Activated CD4-positive, alpha-beta memory T cell treated with anti-CD3 and anti-CD28 coated beads, Interleukin-2, amount 10 ng/mL, durations not matched to agents 7 days and 5 days (primary cell): Measurements from ENCODE around the gene ITGA11. TPM values are rescaled to one million over a fixed set of nuclear protein-coding genes. Genes with fewer than 3 reads are reported as not detected.

ENCODE experiments used
- CTCF ChIA-PET: fragments of 350-600 bp; sonication (Branson Sonifier 250); formaldehyde crosslinking; loops from one replicate; lab custom pipeline; 2021; ENCODE audit warnings: antibody characterized with exemption, inconsistent platforms; lab: Charles Lee
- POLR2A ChIA-PET: fragments of 350-600 bp; sonication (Branson Sonifier 250); formaldehyde crosslinking; loops from one replicate; lab custom pipeline; 2021; ENCODE audit warnings: antibody characterized with exemption; lab: Charles Lee
- DNase-seq: peaks from one replicate; pipeline ENCODE4 v3.0.0-alpha.2; 2020
- H3K27ac Mint-ChIP-seq: one replicate; pipeline ENCODE4 v1.8.0; 2021; ENCODE audit warnings: mild to moderate bottlenecking, mixed read lengths
- H3K27me3 Mint-ChIP-seq: one replicate; pipeline ENCODE4 v1.8.0; 2021; ENCODE audit warnings: mixed read lengths
- H3K36me3 Mint-ChIP-seq: one replicate; pipeline ENCODE4 v1.8.0; 2021; ENCODE audit warnings: low read depth, mixed read lengths
- H3K4me1 Mint-ChIP-seq: one replicate; pipeline ENCODE4 v1.8.0; 2021; ENCODE audit warnings: mixed read lengths
- H3K4me3 Mint-ChIP-seq: one replicate; pipeline ENCODE4 v1.8.0; 2021; ENCODE audit warnings: mild to moderate bottlenecking, mixed read lengths
- H3K9me3 Mint-ChIP-seq: one replicate; pipeline ENCODE4 v1.8.0; 2021; ENCODE audit warnings: mixed read lengths
- total RNA-seq, 2 experiments: library from RNA; stranded (reverse); gene quantifications; one replicate each; pipeline ENCODE4 v1.2.3, GENCODE V29; 2021

The ITGA11 gene
- total RNA-seq, 2 experiments from 2014 or later: 0.20 to 0.73 TPM

DNA sequence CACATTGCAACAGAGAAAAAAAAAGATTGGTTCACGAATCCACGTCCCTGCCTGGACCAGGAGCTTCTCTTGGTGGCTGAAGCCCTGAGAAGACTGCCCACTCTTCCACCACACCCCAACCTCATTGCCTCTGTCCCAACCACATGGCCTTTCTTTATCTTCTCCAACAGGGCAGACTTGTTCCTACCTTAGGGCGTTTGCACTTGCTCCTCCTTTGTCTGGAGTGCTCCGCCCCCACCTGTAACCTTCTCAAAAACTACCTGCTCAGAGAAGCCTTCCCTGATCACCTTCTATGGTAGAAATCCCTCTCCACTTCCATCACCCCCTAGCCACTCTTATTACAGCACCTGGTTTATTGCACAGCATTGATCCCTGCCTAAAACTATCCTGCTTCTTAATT is 64.7 kb downstream of the ITGA11 start:
- CTCF ChIA-PET: interaction anchor here (0.9 kb wide), 1 partner anchor 61 kb away, joined by 3 read pairs; no protein-coding TSS in a partner anchor
- H3K9me3 Mint-ChIP-seq: no peaks in the 10 kb centered on the region
- no peak for DNase-seq
- peaks cover 17% of the 10 kb centered on the region for H3K4me1 Mint-ChIP-seq
- POLR2A ChIA-PET: interaction anchor here (0.6 kb wide), 1 partner anchor 21 kb away, joined by 3 read pairs; no protein-coding TSS in a partner anchor
- H3K27ac Mint-ChIP-seq: no peak overlapping the region
- H3K4me3 Mint-ChIP-seq: no peak overlapping the region
- no peaks in the 10 kb centered on the region for H3K36me3 Mint-ChIP-seq
- H3K27me3 Mint-ChIP-seq: peaks cover 8% of the 10 kb centered on the region

DNA sequence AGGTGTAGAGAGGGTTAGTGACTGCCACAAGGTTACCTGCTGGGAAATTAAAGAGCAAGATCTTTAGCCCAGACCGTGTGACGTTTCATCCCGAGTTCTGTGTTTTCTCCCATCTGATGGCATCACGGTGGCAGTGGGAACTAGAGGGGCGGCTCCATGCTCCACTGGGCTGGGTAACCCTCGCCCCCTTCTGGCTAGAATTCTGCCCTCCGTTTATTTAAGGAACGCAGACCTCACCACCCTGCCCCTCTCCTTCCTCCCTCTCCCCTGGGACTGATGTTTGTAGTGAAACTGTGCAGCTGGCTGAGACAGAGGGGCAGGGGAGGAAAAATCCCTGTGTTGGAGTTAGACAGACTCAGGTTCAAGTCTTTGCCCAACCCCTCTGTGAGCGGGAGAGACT is 65.6 kb downstream of the ITGA11 start:
- ChIA-PET POLR2A (interaction anchor here (0.9 kb wide), 1 partner anchor 60 kb away, joined by 3 read pairs; no protein-coding TSS in a partner anchor), CTCF (no interaction called here)
- Mint-ChIP-seq H3K4me1 (peaks cover 17% of the 10 kb centered on the region), H3K9me3 (no peaks in the 10 kb centered on the region), H3K27ac (no peak overlapping the region), H3K4me3 (no peak overlapping the region), H3K27me3 (peaks cover 8% of the 10 kb centered on the region), H3K36me3 (no peaks in the 10 kb centered on the region)
- no peak for DNase-seq

DNA sequence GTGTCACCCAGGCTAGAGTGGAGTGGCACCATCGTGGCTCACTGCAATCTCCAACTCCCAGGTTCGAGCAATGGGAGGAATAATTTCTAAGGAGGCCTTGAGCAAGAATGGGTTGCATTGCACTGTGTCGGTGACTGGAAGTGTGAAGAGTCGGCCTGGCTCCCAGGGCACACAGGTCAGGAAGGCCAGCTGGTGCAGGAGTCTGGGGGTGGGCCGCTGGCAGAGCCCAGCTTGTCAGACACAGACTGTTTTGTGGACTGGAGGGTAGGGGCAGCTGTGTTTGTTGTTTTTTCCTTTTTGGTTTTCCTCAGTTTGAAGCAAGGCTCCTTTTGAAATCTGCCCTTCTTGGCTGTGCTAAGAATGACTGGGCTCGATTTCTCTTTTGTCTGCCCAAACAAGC is 66.2 kb downstream of the ITGA11 start:
- CTCF ChIA-PET: interaction anchor here (0.7 kb wide), 1 partner anchor 59 kb away, joined by 3 read pairs; no protein-coding TSS in a partner anchor
- DNase-seq: no peak
- Mint-ChIP-seq H3K27me3 (peaks cover 8% of the 10 kb centered on the region), H3K36me3 (no peaks in the 10 kb centered on the region), H3K27ac (no peak overlapping the region), H3K9me3 (no peaks in the 10 kb centered on the region), H3K4me3 (peak overlapping the region; percentile 29), H3K4me1 (peaks cover 17% of the 10 kb centered on the region)
- POLR2A ChIA-PET: interaction anchor here (0.9 to 1.5 kb wide), 2 partner anchors 13 to 59 kb away, joined by 3 to 5 read pairs; no protein-coding TSS in a partner anchor

DNA sequence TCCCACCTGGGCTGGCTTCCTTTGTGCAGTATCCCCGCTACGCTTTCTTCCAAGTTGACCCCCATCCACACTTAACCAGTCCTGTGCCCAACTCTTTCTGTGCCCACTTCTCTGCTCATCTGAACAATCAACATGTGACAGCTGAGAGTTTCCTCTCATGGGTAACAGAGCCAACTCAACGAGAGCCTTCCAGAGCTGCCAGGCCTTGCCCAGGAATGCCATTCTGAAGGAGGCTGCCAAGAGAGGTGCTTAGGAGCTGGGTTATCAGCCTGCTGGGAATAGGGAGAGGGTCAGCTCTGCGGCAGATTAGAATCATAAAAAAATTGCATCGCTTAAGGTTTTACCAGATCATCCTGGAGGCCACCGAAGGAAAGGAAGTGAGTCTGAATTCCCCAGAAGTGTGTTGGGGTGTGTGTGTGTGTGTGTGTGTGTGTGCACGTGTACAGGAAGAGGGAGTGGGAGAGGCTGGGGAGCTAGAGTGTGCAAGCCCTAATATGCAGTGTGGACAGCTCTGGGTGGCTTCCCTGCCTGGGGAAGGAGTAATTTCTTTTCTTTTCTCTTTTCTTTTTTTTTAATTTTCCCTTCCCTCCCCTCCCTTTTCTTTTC is 66.7 kb downstream of the ITGA11 start:
- ChIA-PET CTCF (interaction anchor here (0.7 kb wide), 1 partner anchor 59 kb away, joined by 3 read pairs; no protein-coding TSS in a partner anchor), POLR2A (interaction anchor here (0.9 to 1.5 kb wide), 2 partner anchors 13 to 59 kb away, joined by 3 to 5 read pairs; no protein-coding TSS in a partner anchor)
- peaks cover 17% of the 10 kb centered on the region for H3K4me1 Mint-ChIP-seq
- no peak overlapping the region for H3K27ac Mint-ChIP-seq
- DNase-seq: no peak
- no peaks in the 10 kb centered on the region for H3K36me3 Mint-ChIP-seq
- H3K9me3 Mint-ChIP-seq: no peaks in the 10 kb centered on the region
- H3K4me3 Mint-ChIP-seq: peak overlapping the region; percentile 29
- H3K27me3 Mint-ChIP-seq: peaks cover 8% of the 10 kb centered on the region

DNA sequence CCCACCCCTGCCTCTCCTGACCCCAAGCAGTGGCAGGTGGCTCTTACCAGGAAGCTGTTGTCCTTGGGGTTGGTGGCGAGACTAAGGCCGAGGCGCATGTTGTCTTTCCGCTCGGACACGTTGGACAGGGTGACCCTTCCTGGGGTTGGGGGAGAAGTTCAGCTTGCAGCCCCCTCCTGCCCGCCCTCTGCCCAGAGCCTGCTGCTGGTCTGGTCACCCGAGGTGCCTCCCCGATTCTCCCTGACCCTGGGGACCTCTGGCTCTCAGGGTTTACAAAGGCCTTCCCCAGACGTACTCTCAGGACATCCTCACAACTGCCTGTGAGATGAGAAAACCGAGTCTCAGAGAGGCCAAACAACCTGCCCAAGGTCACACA is 67.3 kb downstream of the ITGA11 start:
- H3K9me3 Mint-ChIP-seq: no peaks in the 10 kb centered on the region
- peaks cover 6% of the 10 kb centered on the region for H3K27me3 Mint-ChIP-seq
- no peak overlapping the region for H3K27ac Mint-ChIP-seq
- DNase-seq: no peak
- ChIA-PET POLR2A (interaction anchor here (1.5 kb wide), 1 partner anchor 12 kb away, joined by 5 read pairs; no protein-coding TSS in a partner anchor), CTCF (no interaction called here)
- H3K4me3 Mint-ChIP-seq: no peak overlapping the region
- peaks cover 17% of the 10 kb centered on the region for H3K4me1 Mint-ChIP-seq
- no peaks in the 10 kb centered on the region for H3K36me3 Mint-ChIP-seq

DNA sequence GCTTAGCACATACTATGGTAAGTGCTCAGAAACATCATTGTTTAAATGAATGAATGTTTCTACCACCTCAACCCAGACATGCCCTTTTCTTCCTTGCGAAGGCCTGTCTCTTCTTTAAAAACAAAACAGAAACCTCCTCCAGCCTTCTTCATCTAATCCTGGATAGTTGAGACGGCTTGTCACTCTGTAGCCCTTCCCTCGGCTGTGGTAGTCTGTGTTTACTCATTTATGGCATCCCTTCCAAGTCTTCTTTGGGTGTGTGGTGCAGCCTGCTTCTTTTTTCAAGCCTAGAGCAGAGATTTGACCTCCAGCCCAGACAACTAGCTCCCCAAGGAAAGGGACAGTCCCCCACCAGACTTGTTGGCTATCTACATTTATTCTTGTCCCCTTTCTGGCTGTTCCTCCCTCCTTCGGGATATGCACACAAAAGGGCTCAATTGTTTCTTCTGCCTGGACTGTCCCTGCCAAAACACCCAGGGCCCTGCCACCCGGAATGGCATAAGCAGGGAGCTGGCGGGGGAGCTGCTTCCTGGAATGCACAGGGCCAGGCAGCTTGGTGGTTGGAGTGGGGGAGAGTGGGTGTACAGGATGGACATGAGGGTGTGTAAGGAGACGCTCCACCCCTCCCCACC is 67.8 kb downstream of the ITGA11 start:
- Mint-ChIP-seq H3K4me1 (peaks cover 17% of the 10 kb centered on the region), H3K27me3 (peaks cover 6% of the 10 kb centered on the region), H3K4me3 (no peak overlapping the region), H3K36me3 (no peaks in the 10 kb centered on the region), H3K9me3 (no peaks in the 10 kb centered on the region), H3K27ac (no peak overlapping the region)
- no peak for DNase-seq
- ChIA-PET CTCF (interaction anchor here (0.8 kb wide), 1 partner anchor 20 kb away, joined by 3 read pairs; no protein-coding TSS in a partner anchor), POLR2A (interaction anchor here (1.5 kb wide), 1 partner anchor 12 kb away, joined by 5 read pairs; no protein-coding TSS in a partner anchor)

DNA sequence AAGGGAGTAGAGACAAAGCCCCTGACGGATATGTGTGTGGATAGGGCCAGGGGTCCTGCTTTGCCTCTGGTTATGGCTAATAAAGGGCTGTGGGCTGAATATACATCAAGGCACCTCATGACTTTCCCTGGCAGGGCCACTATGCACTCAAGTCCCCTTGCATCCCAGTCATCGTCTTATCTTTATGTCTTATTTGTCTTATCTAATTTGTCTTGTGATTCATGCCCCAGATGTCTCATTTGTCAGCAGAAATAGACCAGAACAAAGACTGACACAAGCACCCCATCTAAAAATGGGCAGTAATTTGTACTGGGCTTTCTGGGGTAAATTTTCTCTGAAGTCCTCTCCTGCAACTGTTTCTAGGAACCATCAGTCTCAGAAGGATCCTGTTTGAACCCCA is 68.6 kb downstream of the ITGA11 start:
- Mint-ChIP-seq H3K4me1 (peaks cover 17% of the 10 kb centered on the region), H3K36me3 (no peaks in the 10 kb centered on the region), H3K4me3 (no peak overlapping the region), H3K9me3 (no peaks in the 10 kb centered on the region), H3K27me3 (peaks cover 6% of the 10 kb centered on the region), H3K27ac (no peak overlapping the region)
- DNase-seq: no peak
- ChIA-PET CTCF (interaction anchor here (0.8 kb wide), 1 partner anchor 20 kb away, joined by 3 read pairs; no protein-coding TSS in a partner anchor), POLR2A (no interaction called here)

DNA sequence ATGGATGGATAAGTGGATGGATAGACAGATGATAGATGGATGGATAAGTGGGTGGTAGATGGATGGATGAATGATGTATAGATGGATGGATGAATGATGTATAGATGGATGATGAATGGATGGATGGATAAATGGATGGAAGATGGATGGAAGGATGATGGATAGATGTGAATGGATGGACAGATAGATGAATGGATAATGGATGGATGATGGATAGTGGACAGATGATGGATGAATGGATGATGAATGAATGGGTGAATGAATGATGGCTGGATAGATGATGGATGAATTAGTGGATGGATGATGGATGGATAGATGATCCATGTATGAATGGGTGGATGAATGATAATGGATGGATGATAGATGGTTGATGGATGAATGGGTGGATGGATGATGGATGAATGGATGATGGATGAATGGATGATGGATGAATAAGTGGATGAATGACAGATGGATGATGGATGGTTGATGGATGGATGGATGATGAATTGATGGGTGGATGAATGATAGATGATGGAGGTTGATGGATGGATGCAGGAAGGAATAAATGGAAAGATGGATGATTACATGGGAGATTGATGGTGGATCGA is 69.3 kb downstream of the ITGA11 start:
- Mint-ChIP-seq H3K4me3 (no peak overlapping the region), H3K36me3 (no peaks in the 10 kb centered on the region), H3K27ac (no peak overlapping the region), H3K27me3 (peaks cover 10% of the 10 kb centered on the region), H3K9me3 (no peaks in the 10 kb centered on the region), H3K4me1 (peaks cover 17% of the 10 kb centered on the region)
- DNase-seq: no peak
- CTCF ChIA-PET: no interaction called here
- POLR2A ChIA-PET: no interaction called here

DNA sequence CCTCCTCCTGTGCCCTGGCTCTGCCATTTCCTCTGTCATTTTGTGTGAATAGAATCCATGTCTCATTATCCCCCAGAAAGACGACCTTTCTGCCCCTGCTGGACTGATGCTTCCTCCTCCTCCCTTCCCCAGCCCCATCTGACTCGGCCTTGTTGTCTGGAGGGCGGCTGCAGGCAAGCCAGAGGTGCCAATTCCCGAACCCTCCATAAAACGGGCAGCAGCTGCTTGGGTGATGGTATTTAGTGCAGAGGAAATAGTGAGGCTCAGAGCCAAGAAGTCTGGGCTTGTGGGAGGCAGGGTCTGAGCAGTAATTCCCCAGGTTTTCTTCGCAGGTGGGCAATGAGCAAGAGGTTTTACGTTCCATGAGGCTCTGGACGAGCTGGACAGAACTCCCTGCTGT is 71.2 kb downstream of the ITGA11 start:
- DNase-seq: no peak
- H3K27ac Mint-ChIP-seq: no peak overlapping the region
- ChIA-PET POLR2A (interaction anchor here (1.4 kb wide), 1 partner anchor 8 kb away, joined by 4 read pairs; no protein-coding TSS in a partner anchor), CTCF (no interaction called here)
- H3K9me3 Mint-ChIP-seq: peaks cover 12% of the 10 kb centered on the region
- no peak overlapping the region for H3K4me3 Mint-ChIP-seq
- H3K36me3 Mint-ChIP-seq: peaks cover 2% of the 10 kb centered on the region
- peaks cover 13% of the 10 kb centered on the region for H3K4me1 Mint-ChIP-seq
- H3K27me3 Mint-ChIP-seq: peaks cover 8% of the 10 kb centered on the region

DNA sequence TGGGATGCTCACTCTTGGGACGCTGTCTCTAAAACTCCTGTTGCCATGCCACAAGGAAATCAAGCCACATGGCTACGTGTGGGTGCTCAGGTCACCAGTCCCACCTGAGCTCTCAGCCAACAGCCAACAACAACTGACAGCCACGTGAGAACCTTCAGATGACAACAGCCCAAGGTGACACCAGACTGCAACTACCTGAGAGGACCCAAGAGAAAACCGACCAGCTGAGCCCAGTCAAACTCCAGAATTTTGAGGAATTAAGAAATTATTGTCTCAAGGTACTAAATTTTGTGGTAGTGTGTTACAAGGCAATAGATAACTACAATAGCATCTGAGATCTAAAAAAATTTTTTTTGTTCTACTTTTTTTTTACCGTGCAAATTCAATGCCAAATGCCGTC is 75.2 kb downstream of the ITGA11 start:
- Mint-ChIP-seq H3K9me3 (peaks cover 17% of the 10 kb centered on the region), H3K4me3 (no peak overlapping the region), H3K27me3 (peaks cover 8% of the 10 kb centered on the region), H3K4me1 (peaks cover 18% of the 10 kb centered on the region), H3K27ac (no peak overlapping the region), H3K36me3 (peaks cover 9% of the 10 kb centered on the region)
- ChIA-PET POLR2A (no interaction called here), CTCF (no interaction called here)
- DNase-seq: no peak

DNA sequence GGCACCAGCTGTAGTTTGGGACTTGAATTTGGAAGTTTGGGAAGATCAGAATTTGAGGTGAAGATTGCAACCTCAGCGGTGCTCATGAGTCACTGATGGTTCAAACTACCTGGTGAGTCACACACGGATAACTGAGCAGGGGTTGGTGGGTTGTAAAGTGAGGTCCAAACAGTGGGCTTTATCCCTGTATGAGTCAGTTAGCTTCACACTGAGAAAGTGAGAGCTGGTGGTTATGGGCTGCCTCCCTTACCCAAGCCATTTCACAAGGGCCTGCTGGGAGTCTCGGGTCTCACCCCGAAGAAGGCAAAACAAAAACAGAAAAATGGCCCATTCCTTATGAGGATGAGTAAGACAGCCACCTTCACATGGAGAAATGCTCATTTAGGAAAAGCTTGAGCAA is 77.0 kb downstream of the ITGA11 start:
- peaks cover 9% of the 10 kb centered on the region for H3K36me3 Mint-ChIP-seq
- peaks cover 8% of the 10 kb centered on the region for H3K27me3 Mint-ChIP-seq
- no peak overlapping the region for H3K4me3 Mint-ChIP-seq
- peaks cover 21% of the 10 kb centered on the region for H3K4me1 Mint-ChIP-seq
- no peak for DNase-seq
- ChIA-PET CTCF (interaction anchor here (1.5 kb wide), 1 partner anchor 48 kb away, joined by 3 read pairs; no protein-coding TSS in a partner anchor), POLR2A (no interaction called here)
- H3K27ac Mint-ChIP-seq: no peak overlapping the region
- H3K9me3 Mint-ChIP-seq: peaks cover 17% of the 10 kb centered on the region

DNA sequence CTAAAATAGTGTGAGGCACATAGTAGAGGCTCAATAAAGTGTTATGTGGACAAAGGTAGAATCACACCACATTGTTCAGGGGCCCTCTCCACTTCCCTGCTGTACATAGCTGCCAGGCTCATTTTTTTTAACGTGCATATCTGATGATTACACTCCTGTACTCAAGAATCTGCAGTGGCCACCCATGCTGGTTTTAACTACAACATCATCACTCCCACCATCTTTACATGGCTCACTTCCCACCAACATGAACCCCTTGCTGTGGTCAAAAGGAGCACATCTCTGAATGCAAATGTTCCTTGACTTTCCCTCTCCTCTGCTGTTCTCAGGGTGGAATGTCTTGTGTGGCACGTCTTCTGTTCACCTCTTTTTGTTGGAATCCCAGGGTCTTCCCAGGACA is 77.7 kb downstream of the ITGA11 start:
- Mint-ChIP-seq H3K4me1 (peaks cover 21% of the 10 kb centered on the region), H3K4me3 (no peak overlapping the region), H3K27me3 (peaks cover 8% of the 10 kb centered on the region), H3K27ac (no peak overlapping the region), H3K9me3 (peaks cover 17% of the 10 kb centered on the region), H3K36me3 (peaks cover 9% of the 10 kb centered on the region)
- no peak for DNase-seq
- POLR2A ChIA-PET: interaction anchor here (2.5 kb wide), 1 partner anchor 77 kb away, joined by 9 read pairs; the partner anchor contains the start of gene FEM1B
- CTCF ChIA-PET: interaction anchor here (1.5 kb wide), 1 partner anchor 48 kb away, joined by 3 read pairs; no protein-coding TSS in a partner anchor
